Renal pelvis (tissue), 4 donors: ENCODE measurements around the gene PIAS2. TPM values are rescaled to one million over a fixed set of nuclear protein-coding genes. Genes with fewer than 3 reads are reported as not detected.
"Not testable (repeated sequence)": the region's sequence is repeated elsewhere in the genome, so short reads cannot be mapped to it uniquely, and the experiment has no call there.

Source experiments
- DNase-seq: peaks from one replicate; pipeline ENCODE4 v3.0.0-alpha.2; 2013
- polyA plus RNA-seq, 3 donors: library from polyadenylated mRNA; unstranded; fragments of 120-200 nt; gene quantifications; one replicate each; pipeline ENCODE4 v1.2.1, GENCODE V29; 2013; ENCODE audit not compliant: insufficient read length in 3 of 3

PIAS2 gene
- polyA plus RNA-seq, 3 donors: 22.3 to 28.6 (median 27.4) TPM

- DNase-seq: no peak
Measured at GRCh38 chr18:46915800-46916550, 1.3 kb downstream of the PIAS2 start.

- DNase-seq: no peak
Measured at GRCh38 chr18:46910856-46911255, 6.5 kb downstream of the PIAS2 start.

- no peak for DNase-seq
Measured at GRCh38 chr18:46909497-46909896, 7.8 kb downstream of the PIAS2 start.

GRCh38 chr18:46903406-46903805 lies 13.9 kb downstream of the PIAS2 start:
- DNase-seq: no peak

GRCh38 chr18:46899274-46899948 lies 17.9 kb downstream of the PIAS2 start:
- DNase-seq: no peak

GRCh38 chr18:46894124-46894523 lies 23.2 kb downstream of the PIAS2 start:
- DNase-seq: no peak

- DNase-seq: no peak
Measured at GRCh38 chr18:46893360-46893759, 23.9 kb downstream of the PIAS2 start.

GRCh38 chr18:46892842-46893241 lies 24.5 kb downstream of the PIAS2 start:
- DNase-seq: no peak

GRCh38 chr18:46891742-46892214 lies 25.5 kb downstream of the PIAS2 start:
- DNase-seq: no peak

GRCh38 chr18:46888965-46889364 lies 28.3 kb downstream of the PIAS2 start:
- no peak for DNase-seq

GRCh38 chr18:46886893-46887292 lies 30.4 kb downstream of the PIAS2 start:
- no peak for DNase-seq

- no peak for DNase-seq
Measured at GRCh38 chr18:46883180-46883579, 34.1 kb downstream of the PIAS2 start.

GRCh38 chr18:46877329-46877987 lies 39.8 kb downstream of the PIAS2 start:
- DNase-seq: no peak

GRCh38 chr18:46868169-46868921 lies 49.0 kb downstream of the PIAS2 start:
- no peak for DNase-seq

- no peak for DNase-seq
Measured at GRCh38 chr18:46867367-46868143, 49.8 kb downstream of the PIAS2 start.

GRCh38 chr18:46866523-46866922 lies 50.8 kb downstream of the PIAS2 start:
- DNase-seq: no peak

- not testable (repeated sequence) for DNase-seq
Measured at GRCh38 chr18:46865245-46865644, 52.1 kb downstream of the PIAS2 start.

GRCh38 chr18:46859855-46860254 lies 57.5 kb downstream of the PIAS2 start:
- no peak for DNase-seq

- DNase-seq: no peak
Measured at GRCh38 chr18:46858290-46858689, 59.0 kb downstream of the PIAS2 start.

GRCh38 chr18:46856973-46857372 lies 60.3 kb downstream of the PIAS2 start:
- DNase-seq: no peak

- no peak for DNase-seq
Measured at GRCh38 chr18:46849007-46849406, 68.3 kb downstream of the PIAS2 start.
